ENCODE results near the gene GARS1. TPM values are rescaled to one million over a fixed set of nuclear protein-coding genes. Genes with fewer than 3 reads are reported as not detected.

Gene GARS1
- total and polyA plus RNA-seq, 9 of the 15 experiments (the other 6 are each of a cell fraction or from before 2014, with no cell fraction given), result 142 to 769 (median 272) TPM

DNA sequence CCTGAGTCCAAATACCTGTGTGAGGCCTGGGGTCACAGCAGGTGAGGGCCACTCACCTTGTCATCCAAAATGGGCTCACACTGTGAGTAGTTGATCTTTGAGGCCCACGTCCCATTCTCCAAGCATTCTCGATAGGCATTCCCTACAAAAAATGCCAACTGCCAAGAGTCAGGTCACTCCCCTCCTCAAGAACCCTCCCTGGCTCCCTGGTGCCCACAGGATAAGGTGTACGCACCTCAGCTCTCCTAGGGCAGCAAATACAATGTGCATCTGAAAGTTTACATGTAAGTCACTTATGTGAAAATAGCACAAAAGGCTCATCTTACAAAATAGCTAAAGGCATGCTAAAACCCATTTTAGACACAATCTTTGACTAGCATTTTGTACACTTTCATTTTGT lies 72.5 kb downstream of the GARS1 start:
- peaks cover 7% of the 10 kb centered on the region; the same call in 1 of the 2 replicates for H4K20me1 ChIP-seq (replicated peaks; ENCODE audit: control insufficient read depth, insufficient read depth, low read length)
- no peak overlapping the region for H3K4me2 ChIP-seq (ENCODE audit: insufficient read depth, low read length)
- H3K79me2 ChIP-seq (ENCODE audit: control insufficient read depth, insufficient read depth, low read length), result no peaks in the 10 kb centered on the region
- DNase-seq (ENCODE audit: extremely low read depth in 1 of 4, low spot score in 3 of 4), result no peak
- ChIA-PET POLR2A (interaction anchor here (0.6 to 1.4 kb wide), 4 partner anchors 8 to 22 kb away, joined by 3 read pairs; no protein-coding TSS in a partner anchor), CTCF (ENCODE audit: low intra/inter-chr PET ratio) (no interaction called here)
- no TSS peak for BruUV-seq (replicated peaks)
- ATAC-seq, result no peak
- H3K4me1 ChIP-seq (replicated peaks in 1 of 2; ENCODE audit: control insufficient read depth in 2 of 2, insufficient read depth in 2 of 2, low read length in 2 of 2), result no peaks in the 10 kb centered on the region
- FAIRE-seq, result no peak
- H3K9ac ChIP-seq (ENCODE audit: insufficient read depth in 1 of 2, low read depth in 2 of 2, low read length in 2 of 2), result no peak overlapping the region
- H3K27ac ChIP-seq (ENCODE audit: extremely low read depth, low read depth, low read length), result no peak overlapping the region
- H3K4me3 ChIP-seq, result no peak overlapping the region
- no peaks in the 10 kb centered on the region for H3K9me3 ChIP-seq (replicated peaks; ENCODE audit: control insufficient read depth, insufficient read depth, low read depth, low read length)
- TF ChIP-seq TEAD1 (CRISPR knock-in tag; IDR thresholded peaks at IDR 0.05), result no peak
- no peak overlapping the region for H2AFZ ChIP-seq (ENCODE audit: low read depth, low read length)
- intact Hi-C loops (cut with micrococcal nuclease) (no loop called here), in situ Hi-C loops (cut with MboI) (no loop called here)
- no peaks in the 10 kb centered on the region for H3K36me3 ChIP-seq (ENCODE audit: control insufficient read depth, insufficient read depth, low read length)
- WGBS (ENCODE audit: insufficient coverage, low coverage, missing lambda C conversion rate), result 2% methylated on average over 3 of the region's 3 CpGs
- peaks cover 3 to 36% of the 10 kb centered on the region in 2 experiments; a peak in 3 of 5 replicates for H3K27me3 ChIP-seq (ENCODE audit: control insufficient read depth in 2 of 2, insufficient read depth in 2 of 2, low read length in 2 of 2)
- peaks cover 4% of the 10 kb centered on the region for H3K9me1 ChIP-seq (ENCODE audit: control insufficient read depth, insufficient read depth, low read length)

DNA sequence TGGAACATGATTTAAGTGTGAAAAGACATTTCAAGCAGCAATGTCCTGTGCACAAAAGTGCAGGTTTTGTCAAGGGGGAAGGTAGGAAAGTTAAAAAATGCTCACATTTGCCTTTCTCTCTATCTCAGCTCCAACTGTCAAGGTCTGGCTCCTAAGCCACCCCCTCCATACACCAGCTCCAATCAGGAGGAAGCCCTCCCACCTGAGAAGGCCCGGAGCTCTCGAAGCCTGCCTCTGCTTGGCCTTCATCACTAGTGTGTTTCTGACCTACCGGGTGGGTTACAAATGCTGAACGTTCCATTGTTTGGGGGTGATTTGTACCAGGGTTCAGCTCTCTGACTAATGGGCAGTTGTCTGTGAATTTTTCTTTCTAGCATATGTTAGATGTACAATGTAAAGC lies 73.4 kb downstream of the GARS1 start:
- intact Hi-C loops (cut with micrococcal nuclease) (no loop called here), in situ Hi-C loops (cut with MboI) (no loop called here)
- H3K36me3 ChIP-seq (ENCODE audit: control insufficient read depth, insufficient read depth, low read length), result no peaks in the 10 kb centered on the region
- H3K9me3 ChIP-seq (replicated peaks; ENCODE audit: control insufficient read depth, insufficient read depth, low read depth, low read length), result no peaks in the 10 kb centered on the region
- no peak for FAIRE-seq
- BruUV-seq (replicated peaks), result no TSS peak
- ChIA-PET POLR2A (interaction anchor here (0.6 to 1.4 kb wide), 3 partner anchors 9 to 322 kb away, joined by 3 to 4 read pairs (median 3); no protein-coding TSS in a partner anchor), CTCF (ENCODE audit: low intra/inter-chr PET ratio) (no interaction called here)
- no peak overlapping the region for H3K4me2 ChIP-seq (ENCODE audit: insufficient read depth, low read length)
- H3K9ac ChIP-seq (ENCODE audit: insufficient read depth in 1 of 2, low read depth in 2 of 2, low read length in 2 of 2), result no peak overlapping the region
- H2AFZ ChIP-seq (ENCODE audit: low read depth, low read length), result no peak overlapping the region
- DNase-seq (ENCODE audit: extremely low read depth in 1 of 4, low spot score in 3 of 4), result no peak
- peak; percentile 50 for ATAC-seq
- H3K9me1 ChIP-seq (ENCODE audit: control insufficient read depth, insufficient read depth, low read length), result peaks cover 4% of the 10 kb centered on the region
- no peaks in the 10 kb centered on the region for H3K4me1 ChIP-seq (replicated peaks in 1 of 2; ENCODE audit: control insufficient read depth in 2 of 2, insufficient read depth in 2 of 2, low read length in 2 of 2)
- H3K27ac ChIP-seq (ENCODE audit: extremely low read depth, low read depth, low read length), result no peak overlapping the region
- H3K27me3 ChIP-seq (ENCODE audit: control insufficient read depth in 2 of 2, insufficient read depth in 2 of 2, low read length in 2 of 2), result peaks cover 0 to 29% of the 10 kb centered on the region in 2 experiments; a peak in 2 of 5 replicates
- no peak overlapping the region for H3K4me3 ChIP-seq
- peaks cover 7% of the 10 kb centered on the region; the same call in 1 of the 2 replicates for H4K20me1 ChIP-seq (replicated peaks; ENCODE audit: control insufficient read depth, insufficient read depth, low read length)
- 3% methylated on average over 4 of the region's 4 CpGs for WGBS (ENCODE audit: insufficient coverage, low coverage, missing lambda C conversion rate)
- no peaks in the 10 kb centered on the region for H3K79me2 ChIP-seq (ENCODE audit: control insufficient read depth, insufficient read depth, low read length)
- TF ChIP-seq PPARD (CRISPR knock-in tag; IDR thresholded peaks at IDR 0.05), result no peak
- TF ChIP-seq, protein P1, sequence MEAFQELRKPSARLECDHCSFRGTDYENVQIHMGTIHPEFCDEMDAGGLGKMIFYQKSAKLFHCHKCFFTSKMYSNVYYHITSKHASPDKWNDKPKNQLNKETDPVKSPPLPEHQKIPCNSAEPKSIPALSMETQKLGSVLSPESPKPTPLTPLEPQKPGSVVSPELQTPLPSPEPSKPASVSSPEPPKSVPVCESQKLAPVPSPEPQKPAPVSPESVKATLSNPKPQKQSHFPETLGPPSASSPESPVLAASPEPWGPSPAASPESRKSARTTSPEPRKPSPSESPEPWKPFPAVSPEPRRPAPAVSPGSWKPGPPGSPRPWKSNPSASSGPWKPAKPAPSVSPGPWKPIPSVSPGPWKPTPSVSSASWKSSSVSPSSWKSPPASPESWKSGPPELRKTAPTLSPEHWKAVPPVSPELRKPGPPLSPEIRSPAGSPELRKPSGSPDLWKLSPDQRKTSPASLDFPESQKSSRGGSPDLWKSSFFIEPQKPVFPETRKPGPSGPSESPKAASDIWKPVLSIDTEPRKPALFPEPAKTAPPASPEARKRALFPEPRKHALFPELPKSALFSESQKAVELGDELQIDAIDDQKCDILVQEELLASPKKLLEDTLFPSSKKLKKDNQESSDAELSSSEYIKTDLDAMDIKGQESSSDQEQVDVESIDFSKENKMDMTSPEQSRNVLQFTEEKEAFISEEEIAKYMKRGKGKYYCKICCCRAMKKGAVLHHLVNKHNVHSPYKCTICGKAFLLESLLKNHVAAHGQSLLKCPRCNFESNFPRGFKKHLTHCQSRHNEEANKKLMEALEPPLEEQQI (IDR thresholded peaks at IDR 0.05), result no peak
- TF ChIP-seq ZNF707 (CRISPR knock-in tag; conservative IDR thresholded peaks at IDR 0.05), result no peak
- TF ChIP-seq, protein P2, sequence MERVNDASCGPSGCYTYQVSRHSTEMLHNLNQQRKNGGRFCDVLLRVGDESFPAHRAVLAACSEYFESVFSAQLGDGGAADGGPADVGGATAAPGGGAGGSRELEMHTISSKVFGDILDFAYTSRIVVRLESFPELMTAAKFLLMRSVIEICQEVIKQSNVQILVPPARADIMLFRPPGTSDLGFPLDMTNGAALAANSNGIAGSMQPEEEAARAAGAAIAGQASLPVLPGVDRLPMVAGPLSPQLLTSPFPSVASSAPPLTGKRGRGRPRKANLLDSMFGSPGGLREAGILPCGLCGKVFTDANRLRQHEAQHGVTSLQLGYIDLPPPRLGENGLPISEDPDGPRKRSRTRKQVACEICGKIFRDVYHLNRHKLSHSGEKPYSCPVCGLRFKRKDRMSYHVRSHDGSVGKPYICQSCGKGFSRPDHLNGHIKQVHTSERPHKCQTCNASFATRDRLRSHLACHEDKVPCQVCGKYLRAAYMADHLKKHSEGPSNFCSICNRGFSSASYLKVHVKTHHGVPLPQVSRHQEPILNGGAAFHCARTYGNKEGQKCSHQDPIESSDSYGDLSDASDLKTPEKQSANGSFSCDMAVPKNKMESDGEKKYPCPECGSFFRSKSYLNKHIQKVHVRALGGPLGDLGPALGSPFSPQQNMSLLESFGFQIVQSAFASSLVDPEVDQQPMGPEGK (CRISPR knock-in tag; IDR thresholded peaks at IDR 0.05; ENCODE audit: borderline replicate concordance), result no peak
- TF ChIP-seq ZNF140 (CRISPR knock-in tag; IDR thresholded peaks at IDR 0.05), result no peak
- TF ChIP-seq NCOR1 (IDR thresholded peaks at IDR 0.05), result no peak
- no peak for TF ChIP-seq ZNF146 (CRISPR knock-in tag; IDR thresholded peaks at IDR 0.05; ENCODE audit: unreplicated experiment)
- no peak for TF ChIP-seq MCM3 (IDR thresholded peaks at IDR 0.05)
- TF ChIP-seq, protein P3, sequence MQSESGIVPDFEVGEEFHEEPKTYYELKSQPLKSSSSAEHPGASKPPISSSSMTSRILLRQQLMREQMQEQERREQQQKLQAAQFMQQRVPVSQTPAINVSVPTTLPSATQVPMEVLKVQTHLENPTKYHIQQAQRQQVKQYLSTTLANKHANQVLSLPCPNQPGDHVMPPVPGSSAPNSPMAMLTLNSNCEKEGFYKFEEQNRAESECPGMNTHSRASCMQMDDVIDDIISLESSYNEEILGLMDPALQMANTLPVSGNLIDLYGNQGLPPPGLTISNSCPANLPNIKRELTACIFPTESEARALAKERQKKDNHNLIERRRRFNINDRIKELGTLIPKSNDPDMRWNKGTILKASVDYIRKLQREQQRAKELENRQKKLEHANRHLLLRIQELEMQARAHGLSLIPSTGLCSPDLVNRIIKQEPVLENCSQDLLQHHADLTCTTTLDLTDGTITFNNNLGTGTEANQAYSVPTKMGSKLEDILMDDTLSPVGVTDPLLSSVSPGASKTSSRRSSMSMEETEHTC (IDR thresholded peaks at IDR 0.05), result no peak
